Prostate gland (tissue), 2 donors: ENCODE data around the gene MEPCE.

ENCODE experiments used
- POLR2A ChIP-seq: fragments of 450-650 bp; IDR thresholded peaks from one replicate; pipeline ENCODE4 v1.6.1; 2016; ENCODE audit warnings: antibody characterized with exemption, mild to moderate bottlenecking
- POLR2AphosphoS5 ChIP-seq: sonication (generic); formaldehyde crosslinking; IDR thresholded peaks from one replicate; pipeline ENCODE4 v1.6.1; 2017; ENCODE audit warnings: antibody characterized with exemption
- TF ChIP-seq, protein P1 (sequence below), 4 experiments: fragments of 200-600 bp in 2 of 4; fragments of 450-650 bp in 2 of 4; sonication (generic) in 2 of 4; IDR thresholded peaks; 1 replicate in 3 of 4; 2 replicates in 1 of 4; pipeline ENCODE4 v1.5.1; 2016 to 2019; ENCODE audit warnings: antibody characterized with exemption in 4 of 4, mild to moderate bottlenecking in 2 of 4, moderate library complexity in 2 of 4

DNA sequence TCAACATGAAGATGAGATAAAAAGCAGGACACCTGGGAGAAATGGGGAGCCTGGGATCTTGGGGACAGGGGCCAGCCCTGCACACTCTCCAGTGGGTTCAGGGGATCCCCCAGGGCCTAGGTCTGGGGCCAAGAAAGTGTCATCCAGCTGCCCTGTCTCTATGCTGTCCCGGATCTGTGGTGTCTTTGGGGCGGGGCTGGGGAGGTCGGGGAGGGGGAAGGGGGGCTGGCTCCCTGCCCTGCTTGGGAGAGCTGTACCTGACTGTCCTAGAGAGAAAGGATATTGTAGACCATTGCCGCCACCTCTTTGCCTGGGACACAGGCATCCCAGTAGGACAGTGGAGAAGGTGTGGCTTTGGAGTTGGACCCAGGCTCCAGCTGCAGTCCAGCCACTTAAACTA, 41.4 kb downstream of the MEPCE start:
- TF ChIP-seq, protein P1, sequence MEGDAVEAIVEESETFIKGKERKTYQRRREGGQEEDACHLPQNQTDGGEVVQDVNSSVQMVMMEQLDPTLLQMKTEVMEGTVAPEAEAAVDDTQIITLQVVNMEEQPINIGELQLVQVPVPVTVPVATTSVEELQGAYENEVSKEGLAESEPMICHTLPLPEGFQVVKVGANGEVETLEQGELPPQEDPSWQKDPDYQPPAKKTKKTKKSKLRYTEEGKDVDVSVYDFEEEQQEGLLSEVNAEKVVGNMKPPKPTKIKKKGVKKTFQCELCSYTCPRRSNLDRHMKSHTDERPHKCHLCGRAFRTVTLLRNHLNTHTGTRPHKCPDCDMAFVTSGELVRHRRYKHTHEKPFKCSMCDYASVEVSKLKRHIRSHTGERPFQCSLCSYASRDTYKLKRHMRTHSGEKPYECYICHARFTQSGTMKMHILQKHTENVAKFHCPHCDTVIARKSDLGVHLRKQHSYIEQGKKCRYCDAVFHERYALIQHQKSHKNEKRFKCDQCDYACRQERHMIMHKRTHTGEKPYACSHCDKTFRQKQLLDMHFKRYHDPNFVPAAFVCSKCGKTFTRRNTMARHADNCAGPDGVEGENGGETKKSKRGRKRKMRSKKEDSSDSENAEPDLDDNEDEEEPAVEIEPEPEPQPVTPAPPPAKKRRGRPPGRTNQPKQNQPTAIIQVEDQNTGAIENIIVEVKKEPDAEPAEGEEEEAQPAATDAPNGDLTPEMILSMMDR (IDR thresholded peaks at IDR 0.05): no peak
- TF ChIP-seq POLR2AphosphoS5 (no peak), POLR2A (no peak)
